HG02973 (cell line): ENCODE data around the gene PLTP.
"Not testable (repeated sequence)": the region's sequence is repeated elsewhere in the genome, so short reads cannot be mapped to it uniquely, and the experiment has no call there.

ENCODE experiments used
- ATAC-seq: cut with Tn5 transposase; IDR thresholded peaks from one replicate; pipeline ENCODE4 v1.9.1; 2021; ENCODE audit warnings: moderate library complexity; ENCODE audit not compliant: unreplicated experiment

Gene PLTP

DNA sequence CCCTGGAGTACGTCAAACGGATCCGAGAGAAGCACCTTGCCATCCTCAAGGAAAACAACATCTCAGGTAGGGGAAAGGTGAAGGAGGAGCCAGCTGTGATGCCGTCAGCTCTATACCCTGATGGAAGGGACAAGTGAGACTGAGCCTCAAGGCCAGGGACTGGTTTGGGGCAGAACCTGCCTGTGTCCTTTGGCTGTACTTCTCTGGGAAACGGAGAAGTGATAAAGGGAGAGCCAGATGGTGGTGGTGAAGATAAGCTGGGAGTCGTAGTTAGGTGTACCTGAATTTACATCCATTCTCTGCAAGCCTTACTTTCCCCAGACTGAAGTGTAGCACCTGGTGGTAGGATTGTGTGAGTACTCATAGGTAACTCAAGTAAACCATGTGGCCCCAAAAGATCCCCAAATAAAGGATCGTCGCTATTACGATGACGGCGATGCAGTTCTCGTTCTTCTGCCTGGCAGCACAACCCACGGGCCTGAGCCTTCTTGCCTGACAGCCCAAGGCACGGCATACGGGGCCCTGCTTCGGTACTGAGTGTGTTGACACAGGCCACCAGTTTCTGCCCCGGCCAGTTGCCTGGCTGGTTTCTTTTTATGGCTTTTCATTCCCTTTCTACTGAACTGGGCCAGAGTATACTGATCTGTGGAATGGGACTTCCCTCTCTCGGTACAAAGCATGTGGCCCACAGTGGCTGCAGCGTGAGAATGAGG lies 33.2 kb upstream of the PLTP start:
- ATAC-seq = no peak

DNA sequence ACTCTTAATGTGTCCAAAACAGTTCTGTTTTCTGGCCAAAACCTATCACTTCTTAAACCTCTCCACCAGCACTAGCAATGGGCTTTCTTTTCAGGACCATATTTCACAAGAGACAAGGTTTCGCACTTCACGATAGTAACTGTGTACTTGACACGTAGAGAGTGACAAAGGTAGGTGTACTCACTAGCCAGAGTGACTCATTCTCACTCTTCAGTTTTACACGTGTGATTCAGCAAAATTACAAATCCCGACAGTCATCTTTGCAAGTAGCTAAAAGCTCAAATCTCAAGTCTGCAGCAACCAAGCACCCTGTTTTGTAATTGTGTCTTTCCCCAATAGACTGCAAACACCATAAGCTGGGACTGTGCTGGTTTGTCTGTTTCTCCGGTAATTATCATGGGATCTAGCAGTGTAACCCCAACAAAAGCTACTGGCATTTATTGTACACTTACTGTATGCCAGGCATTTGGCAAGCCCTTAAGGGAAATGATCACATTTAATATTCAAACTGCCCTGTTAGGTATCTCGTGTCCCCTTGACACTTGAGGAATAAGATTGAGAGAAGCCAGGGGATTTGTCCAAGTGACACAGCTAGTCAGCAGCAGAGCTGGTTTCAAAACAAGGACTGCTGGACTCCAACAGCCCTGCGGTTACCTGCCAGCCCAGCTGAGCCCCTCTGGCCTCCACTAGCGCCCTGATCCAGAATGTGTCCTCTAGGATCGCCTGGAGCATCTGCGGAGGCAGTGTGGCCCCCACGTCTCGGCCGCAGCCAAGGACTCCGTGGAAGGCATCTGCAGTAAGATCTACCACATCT lies 32.4 kb upstream of the PLTP start:
- no peak for ATAC-seq

DNA sequence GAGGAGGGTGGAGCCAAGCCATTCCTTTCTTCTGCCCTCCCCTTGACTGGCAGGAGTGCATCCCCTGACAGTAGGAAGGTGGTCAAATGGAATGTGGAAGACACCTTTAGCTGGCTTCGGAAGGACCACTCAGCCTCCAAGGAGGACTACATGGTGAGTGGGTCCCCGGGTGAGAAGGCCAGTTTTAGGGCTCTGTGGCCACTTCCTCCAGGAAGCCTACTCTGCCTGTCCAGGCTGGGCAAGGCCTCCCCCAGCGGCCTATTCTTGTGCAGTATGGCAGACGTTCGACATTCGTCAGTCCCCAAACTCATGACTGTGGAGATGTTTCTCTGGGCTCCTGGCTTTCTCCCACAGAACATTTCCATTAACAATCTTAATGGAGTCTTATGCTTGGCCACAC lies 31.7 kb upstream of the PLTP start:
- ATAC-seq = no peak

DNA sequence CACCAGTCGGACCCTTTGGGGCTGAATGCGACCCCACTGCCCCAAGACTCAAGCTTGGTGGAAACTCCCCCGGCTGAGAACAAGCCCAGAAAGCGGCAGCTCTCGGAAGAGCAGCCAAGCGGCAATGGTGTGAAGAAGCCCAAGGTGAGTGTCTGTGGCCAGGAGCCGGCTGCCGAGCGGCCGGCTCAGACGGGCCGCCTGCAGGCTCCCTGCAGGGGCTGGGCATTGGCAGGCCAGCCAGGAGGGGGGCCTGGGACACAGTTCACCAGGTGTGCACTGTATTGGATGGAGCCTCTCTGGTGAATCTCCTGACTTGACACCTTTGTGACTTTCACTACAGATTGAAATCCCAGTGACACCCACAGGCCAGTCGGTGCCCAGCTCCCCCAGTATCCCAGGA lies 28.5 kb upstream of the PLTP start:
- ATAC-seq = no peak

DNA sequence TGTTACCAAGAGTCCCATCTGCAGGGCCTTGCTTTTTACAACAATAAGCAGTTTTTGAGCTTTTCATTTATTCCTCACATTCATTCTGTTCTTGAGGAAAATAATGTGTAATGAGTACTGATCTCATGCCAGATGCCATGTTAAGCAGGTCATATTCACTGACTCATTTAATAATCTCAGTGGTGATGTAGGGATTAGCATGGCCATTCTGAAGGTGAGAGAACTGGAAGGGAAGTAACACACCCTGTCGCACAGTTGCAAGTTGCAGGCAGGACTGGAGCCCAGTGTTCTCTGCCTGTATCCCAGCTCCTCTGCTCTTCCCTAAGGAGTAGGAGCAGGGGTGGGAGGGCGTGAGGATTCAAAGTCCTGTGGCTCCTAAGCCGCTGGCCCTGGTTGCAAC lies 28.1 kb upstream of the PLTP start:
- ATAC-seq = no peak

DNA sequence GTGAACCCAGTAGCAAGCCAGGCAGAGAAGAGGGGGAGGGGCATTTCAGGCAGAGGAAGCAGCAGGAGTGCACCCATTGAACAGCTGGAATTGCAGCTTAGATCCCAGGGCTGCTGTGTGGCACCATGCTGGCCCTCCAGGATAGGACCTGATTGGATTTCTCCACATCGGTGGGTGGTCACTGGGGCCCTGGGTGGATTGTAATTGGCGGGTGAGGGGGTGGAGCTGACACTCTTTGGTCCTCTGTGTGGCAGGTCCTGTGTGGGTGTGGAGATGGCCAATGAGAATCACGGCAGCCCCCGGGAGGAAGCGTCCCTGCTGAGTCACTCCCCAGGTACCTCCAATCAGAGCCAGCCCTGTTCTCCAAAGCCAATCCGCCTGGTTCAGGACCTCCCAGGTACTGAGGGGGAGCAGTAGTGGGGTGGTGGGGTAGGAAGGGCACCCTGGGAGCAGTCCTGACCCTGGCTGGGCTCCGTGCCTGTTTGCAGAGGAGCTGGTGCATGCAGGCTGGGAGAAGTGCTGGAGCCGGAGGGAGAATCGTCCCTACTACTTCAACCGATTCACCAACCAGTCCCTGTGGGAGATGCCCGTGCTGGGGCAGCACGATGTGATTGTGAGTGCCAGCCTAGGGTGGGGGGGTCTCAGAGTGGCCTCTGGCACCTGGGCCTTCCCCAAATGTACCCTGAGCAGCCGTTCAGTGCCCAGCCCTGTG lies 26.9 kb upstream of the PLTP start:
- ATAC-seq = no peak

DNA sequence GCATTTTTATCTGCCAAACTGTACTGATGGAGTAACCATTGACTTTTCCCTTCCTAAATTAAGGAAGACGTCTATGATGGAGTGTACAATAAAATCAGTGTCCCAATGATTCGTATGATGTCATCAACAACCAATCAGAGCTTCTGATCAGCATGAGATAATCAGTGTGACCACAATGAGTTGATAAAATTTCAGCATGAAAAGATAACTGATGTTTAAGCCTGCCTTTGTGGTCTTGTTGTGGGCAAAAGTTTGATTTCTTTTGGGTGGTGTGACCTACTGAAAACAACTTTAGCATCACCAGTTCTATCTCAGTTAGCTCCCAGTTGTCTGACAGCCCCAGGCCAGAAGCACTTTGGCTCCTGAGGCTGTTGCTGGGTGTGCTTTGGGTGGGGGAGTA lies 25.8 kb upstream of the PLTP start:
- ATAC-seq = no peak

DNA sequence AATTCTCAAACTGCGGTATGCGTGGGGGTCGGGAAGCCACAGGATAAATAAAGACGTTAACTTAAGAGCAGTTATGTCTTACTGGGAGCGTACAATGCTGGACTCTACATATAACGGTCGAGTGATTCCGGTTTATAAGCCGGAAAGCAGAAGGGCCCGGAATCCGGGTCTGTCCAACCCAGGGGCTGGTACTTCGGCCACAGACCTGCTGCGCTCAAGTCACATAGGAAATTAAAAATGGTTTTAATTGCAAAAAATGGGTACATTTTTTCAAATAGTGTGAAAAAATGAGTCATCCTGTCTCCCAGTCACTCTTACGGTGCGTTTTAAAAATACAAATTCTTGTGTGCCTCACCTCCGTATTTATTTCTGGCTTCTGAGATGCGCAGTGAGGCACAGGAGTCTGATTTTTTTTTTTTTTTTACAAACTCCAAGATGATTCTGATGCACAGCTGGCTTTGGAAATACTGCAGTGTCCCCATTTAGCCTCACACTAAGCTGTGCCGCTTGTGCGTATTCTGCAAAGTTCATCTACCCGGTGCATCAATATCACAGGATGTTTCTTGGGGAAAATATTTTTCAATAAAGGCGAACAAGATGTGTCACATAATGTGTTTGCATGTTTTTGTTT lies 23.6 kb upstream of the PLTP start:
- no peak for ATAC-seq

DNA sequence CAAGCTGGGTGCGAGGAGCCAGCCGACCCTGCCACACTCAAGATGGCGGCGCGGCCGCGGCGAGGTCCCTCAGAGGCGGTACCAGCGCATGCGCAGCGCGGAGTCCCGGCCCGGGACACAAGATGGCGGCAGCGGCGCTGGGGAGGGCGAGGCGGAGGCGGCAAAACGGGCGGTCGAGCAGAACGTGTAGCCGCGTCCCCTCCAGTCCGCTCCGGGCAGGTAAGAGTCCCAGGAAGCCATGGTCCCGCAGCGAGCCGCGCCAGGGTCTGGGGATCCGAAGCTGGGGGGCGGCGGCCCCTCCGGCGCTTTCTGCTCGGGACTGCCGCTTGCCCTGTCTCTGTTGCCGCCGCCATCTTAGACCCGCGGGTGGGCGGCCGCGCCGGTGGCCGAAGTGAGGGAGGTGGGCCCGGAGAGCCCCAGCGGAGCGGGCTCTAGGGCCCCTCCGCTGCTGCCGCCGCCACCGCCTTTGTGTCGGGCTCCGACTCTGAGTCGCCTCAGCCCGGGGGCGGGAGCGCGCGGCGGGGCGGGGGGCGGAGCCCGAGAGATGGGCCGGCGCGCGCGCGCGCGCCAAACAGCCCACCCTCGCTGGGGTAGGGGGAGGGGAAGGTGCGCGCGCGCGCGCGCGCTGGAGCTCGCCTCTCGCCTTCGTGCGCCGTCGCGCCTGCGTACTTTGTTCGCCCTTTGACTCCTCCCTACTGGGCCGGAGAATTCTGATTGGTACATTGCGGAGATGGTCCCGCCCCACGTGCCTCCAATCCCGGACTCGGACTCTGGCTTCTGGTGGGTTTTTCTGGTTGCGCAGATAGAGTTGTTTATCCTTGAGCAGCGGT lies 22.8 kb upstream of the PLTP start, which contains the start of gene PCIF1:
TSS of gene PCIF1 (plus strand) at position 98 of the 830 bp plus-strand sequence. CDS start 4,317 bp downstream, outside the sequence.
- peak; percentile 72 for ATAC-seq

DNA sequence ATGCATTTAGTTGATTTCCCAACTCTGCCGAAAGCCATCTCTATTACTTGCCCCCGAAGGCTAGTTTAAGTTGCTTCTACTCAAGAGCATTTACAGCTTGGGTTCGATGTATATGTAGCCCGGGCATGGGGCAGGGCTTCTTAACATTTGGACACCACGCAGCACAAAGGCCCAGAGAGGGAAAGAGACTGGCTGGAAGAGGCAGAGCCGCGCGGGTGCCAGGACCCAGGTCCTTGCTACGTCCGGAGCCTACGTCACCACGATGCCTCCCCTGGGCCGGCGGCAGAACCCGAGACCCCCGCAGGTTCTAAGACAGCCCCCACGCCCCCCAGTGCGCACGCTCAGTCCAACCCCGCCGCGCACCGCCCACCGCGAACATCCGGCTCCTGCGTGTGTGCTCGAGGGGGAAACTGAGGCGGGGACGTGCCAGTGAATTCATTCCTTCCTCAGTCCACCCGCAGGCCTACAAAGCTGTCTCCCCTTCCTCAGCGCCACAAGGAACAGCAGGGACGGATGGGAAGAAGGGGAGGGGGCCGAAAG lies 22.2 kb upstream of the PLTP start:
- peak; percentile 9 for ATAC-seq

DNA sequence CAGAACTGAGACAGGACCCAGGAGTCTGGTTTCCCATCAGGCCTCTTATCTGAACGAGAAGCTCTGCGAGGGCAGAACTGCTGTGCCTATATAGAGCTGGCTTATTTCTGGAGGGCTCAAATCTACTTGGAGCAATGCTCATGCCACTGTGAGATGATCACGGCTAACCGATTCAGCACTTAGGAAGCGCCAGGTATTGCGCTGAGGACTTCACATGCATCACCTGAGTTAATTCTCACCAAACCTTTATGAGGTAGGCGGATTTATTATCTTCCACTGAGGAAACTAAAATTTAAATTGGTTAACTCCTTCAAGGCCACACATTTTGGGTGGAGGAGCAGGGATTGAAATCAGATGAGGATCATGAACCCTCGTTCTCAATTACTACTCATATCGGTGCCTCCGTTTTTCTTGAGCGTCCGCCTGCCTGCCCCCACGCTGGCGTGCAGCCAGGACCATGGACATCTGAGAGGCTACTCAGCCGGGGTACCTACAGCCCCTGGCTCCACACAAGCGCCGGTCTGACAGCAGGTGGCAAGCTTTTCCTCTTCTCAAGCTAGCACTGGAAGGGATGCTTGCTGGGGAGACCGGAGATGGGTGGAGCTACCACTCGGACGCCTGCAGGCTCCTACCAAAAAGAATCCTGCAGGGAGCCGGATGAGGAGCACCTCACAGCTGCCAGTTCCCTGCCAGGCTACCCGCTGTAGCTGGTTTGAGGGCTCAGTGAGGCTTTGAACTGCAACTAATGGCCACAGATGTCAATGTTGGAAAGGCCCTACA lies 21.5 kb upstream of the PLTP start:
- no peak for ATAC-seq

DNA sequence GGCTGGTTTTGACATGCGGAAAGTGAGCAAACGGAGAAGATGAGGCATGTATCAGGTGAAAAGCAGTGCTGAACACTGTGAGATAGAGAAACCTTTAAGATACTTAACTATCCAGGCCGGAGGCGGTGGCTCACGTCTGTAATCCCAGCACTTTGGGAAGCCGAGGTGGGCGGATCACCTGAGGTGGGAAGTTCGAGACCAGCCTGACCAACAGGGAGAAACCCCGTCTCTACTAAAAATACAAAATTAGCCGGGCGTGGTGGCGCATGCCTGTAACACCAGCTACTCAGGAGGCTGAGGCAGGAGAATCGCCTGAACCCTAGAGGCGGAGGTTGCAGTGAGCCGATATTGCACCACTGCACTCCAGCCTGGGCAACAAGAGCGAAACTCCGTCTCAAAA lies 19.7 kb upstream of the PLTP start:
- ATAC-seq = not testable (repeated sequence)

DNA sequence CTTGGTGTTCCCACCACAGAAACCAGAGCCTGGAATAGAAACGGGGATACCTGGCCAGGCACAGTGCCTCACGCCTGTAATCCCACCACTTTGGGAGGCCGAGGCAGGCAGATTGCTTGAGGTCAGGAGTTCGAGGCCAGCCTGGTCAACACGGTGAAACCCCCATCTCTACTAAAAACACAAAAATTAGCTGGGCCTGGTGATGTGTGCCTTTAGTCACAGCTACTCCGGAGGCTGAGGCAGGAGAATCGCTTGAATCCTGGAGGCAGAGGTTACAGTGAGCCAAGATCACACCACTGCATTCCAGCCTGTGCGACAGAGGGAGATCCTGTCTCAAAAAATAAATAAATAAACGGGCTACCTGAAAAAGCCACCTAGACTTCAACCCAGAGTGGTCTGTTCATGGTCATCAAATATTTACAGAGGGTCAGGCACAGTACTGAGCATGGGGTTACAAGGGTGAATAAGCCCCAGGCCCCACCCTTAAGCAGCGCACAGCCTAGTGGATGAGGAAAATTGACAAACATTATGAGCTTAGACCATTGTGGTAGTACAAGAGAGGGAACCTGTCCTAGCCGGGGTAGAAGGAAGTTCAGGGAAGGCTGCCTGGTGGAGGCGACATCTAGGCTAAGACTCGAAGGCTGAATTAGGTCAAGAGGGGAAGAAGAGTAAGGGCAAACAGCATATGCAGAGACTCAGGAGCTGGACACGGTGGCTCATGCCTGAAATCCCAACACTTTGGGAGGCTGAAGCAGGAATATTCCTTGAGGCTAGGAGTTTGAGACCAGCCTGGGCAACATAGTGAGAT lies 15.3 kb upstream of the PLTP start:
- ATAC-seq = no peak

DNA sequence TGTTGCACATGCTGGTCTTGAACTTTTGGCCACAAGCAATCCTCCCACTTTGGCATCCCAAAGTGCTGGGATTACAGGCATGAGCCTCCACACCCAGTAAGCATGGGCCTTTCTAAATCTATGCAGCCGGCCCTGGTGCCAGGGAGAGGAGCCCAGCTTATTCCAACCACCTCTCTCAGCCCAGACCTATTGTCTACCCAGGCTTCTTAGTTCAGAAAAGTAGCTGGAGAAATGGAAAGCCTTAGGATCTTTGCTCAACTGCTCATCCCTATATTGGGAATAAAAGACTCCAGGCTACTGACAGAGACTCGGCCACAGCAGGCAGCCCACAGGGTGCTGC lies 14.7 kb upstream of the PLTP start:
- ATAC-seq = no peak

DNA sequence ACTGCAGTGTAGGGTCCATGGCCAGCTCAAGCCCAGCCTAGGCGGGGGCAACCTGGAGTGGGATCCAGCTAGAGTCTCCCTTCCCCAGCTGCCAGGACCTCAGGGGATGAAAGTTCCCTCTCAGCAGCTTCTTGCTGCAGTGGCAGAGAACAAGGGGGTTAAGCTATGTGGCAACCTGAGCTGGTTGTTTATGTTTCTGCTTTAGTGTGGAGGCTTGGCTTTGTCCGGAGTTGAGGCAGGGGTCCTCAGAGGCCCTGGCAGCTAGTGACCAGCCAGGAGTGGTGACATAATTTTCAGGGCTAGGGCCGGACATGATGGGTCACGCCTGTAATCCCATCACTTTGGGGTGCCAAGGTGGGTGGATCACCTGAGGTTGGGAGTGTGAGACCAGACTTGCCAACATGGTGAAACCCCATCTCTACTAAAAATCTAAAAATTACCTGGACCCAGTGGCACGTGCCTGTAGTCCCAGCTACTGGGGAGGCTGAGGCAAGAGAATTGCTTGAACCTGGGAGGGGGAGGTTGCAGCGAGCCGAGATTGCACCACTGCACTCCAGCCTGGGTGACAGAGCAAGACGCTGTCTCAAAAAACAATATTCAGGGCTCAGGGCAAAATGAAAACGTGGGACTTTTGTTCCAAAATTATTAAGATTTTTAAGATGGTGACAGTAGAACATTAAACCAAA lies 14.0 kb upstream of the PLTP start:
- ATAC-seq = no peak

DNA sequence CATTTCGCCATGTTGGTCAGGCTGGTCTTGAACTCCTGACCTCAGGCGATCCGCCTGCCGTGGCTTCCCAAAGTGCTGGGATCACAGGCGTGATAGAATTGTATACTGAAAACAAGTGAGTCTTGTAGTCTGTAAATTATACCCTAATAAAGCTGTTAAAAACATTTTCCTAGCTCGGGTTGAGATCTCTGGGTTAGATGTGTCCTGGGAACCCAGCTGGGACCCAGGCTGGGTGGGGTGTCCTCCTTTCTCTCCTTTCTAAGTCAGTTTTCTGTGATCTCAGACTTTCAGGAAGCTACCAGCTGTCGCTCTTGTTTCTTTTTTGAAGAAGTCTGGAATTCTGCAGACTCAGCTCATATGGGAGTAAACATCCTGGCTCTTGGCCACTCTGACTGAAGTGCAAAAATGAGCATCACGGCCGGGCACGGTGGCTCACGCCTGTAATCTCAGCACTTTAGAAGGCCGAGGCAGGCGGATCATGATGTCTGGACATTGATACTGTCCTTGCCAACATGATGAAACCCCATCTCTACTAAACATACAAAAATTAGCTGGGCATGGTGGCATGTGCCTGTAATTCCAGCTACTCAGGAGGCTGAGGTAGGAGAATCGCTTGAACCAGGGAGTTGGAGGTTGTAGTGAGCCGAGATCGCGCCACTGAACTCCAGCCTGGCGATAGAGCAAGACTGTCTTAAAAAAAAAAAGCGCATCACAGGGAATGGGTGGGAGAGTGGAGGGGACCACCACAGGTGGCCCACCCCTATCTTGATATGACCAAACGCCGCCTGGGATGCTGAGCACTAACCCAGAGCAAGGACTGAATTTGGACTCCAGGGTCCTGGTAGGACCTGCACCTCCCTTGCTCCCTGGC lies 12.7 kb upstream of the PLTP start:
- no peak for ATAC-seq
